ENCODE data around the gene KCNK1. TPM values are rescaled to one million over a fixed set of nuclear protein-coding genes. Genes with fewer than 3 reads are reported as not detected.

KCNK1 gene
- total RNA-seq, 1 experiment from 2014 or later = 39.1 TPM

DNA sequence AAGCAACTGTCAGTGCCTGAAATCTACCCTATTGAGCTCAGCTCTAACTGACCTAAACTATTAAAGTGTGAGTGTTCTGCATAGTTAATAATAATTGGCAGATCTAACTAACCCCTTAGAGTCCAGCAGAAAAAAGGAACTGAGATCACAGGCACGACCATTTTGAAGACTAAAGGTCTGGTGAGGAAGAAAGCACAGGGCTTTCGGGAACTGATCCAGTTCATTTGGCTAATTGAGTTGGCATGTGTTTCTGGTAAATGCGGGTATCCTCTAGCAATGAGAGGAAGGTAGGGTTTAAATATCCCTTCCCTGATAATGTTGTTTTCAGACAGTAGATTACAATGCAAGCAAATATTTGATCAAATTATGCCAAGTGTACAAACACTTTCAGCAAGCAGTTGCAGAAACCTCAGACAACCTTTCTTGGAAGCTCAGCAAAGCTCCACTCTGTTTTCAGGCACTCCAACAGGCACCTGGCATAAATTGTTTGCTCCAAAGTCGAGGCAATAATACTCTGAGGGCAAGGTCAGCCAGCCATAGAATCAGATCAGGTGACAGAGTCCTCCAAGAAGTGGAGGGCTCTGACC is 100.8 kb downstream of the KCNK1 start:
- DNase-seq (ENCODE audit: low read depth) = no peak
- in situ Hi-C loops (cut with HindIII; ENCODE audit: low pct_unique_long_range_greater_than_20kb, low sequenced_read_pairs) = no loop called here

DNA sequence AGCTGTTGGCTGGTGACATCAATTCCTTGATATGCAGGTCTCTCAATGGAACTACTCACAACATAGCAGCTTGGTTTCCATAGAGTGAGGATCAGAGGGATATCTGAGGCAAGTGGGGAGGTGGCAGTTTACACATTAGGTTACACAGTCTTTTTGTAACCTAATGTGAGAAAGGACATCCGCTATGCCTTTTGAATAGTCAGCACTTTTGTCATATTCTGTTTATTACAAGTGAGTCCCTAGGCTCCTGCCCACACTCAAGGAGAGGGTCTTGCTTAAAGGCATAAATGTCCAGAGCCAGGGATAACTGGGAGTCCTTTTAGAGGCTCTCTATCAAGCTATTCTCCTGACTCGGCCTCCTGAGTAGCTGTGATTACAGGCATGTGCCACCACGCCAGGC is 104.2 kb downstream of the KCNK1 start:
- DNase-seq (ENCODE audit: low read depth) = no peak
- in situ Hi-C loops (cut with HindIII; ENCODE audit: low pct_unique_long_range_greater_than_20kb, low sequenced_read_pairs) = no loop called here

DNA sequence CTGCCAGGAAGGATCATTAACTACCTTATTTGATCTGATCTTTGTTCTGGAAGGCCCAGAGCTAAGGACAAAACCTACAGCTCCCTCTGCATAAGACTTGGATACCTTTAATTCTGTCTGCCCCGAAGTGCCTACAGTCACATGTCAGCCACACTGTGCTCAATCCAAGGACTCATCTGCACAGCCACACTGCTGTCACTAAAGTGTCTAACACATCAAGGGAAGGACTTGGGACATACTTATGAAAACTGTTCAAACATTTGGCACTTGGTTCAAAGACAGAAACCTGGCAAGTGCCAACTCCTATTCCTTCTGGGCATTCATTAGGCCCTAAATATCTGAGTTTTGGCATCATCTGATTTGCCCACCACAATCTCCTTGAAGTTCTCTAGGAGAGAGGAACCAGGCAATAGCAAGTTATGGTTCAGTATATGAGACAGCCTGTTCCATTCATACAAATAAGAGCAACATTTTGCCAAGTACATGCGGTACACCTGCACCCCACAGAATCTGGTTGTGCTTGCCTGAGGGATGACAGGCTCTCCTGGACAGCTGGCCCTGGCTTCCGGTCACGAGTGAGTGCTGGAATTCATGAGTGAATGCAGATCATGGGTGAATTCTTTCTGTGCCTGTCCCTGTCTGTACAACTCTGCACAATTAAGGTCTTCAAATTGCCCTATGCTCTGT is 105.9 kb downstream of the KCNK1 start:
- no peak for DNase-seq (ENCODE audit: low read depth)
- in situ Hi-C loops (cut with HindIII; ENCODE audit: low pct_unique_long_range_greater_than_20kb, low sequenced_read_pairs) = no loop called here

- DNase-seq (ENCODE audit: low read depth) = no peak
- in situ Hi-C loops (cut with HindIII; ENCODE audit: low pct_unique_long_range_greater_than_20kb, low sequenced_read_pairs) = no loop called here
Observed at GRCh38 chr1:233721004-233721595, 107.2 kb downstream of the KCNK1 start.

All from Caki2 (cell line).